PC-9 (cell line): ENCODE data around the gene AOPEP. TPM values are rescaled to one million over a fixed set of nuclear protein-coding genes. Genes with fewer than 3 reads are reported as not detected.

Source experiments
- BruUV-seq: library from RNA; stranded (reverse); fragments of 400-500 nt; replicated peaks from 2 replicates; lab custom pipeline; 2021; lab: Mats Ljungman, UMichigan
- CTCF ChIA-PET: fragments of 300-600 bp; sonication (Branson Sonifier 250); formaldehyde crosslinking; loops from one replicate; lab custom pipeline; 2022; ENCODE audit warnings: antibody characterized with exemption; lab: Charles Lee
- POLR2A ChIA-PET: fragments of 300-600 bp; sonication (Branson Sonifier 250); formaldehyde crosslinking; loops from one replicate; lab custom pipeline; 2022; ENCODE audit warnings: antibody characterized with exemption; ENCODE audit not compliant: unreplicated experiment; lab: Charles Lee
- DNase-seq, 2 experiments: peaks; one replicate each; pipeline versions ENCODE4 v3.0.0 to v3.0.0-alpha.2; 2015 to 2022; ENCODE audit warnings: mixed read lengths in 1 of 2
- H2AFZ ChIP-seq: fragments of 200-600 bp; sonication (generic); 2 replicates; pipeline ENCODE4 v1.8.1; 2017; ENCODE audit warnings: antibody characterized with exemption
- H3F3A ChIP-seq: fragments of 200-600 bp; sonication (generic); 2 replicates; pipeline ENCODE4 v1.8.1; 2017; ENCODE audit warnings: antibody characterized with exemption, mild to moderate bottlenecking, low read depth; ENCODE audit not compliant: insufficient read depth
- H3K27ac ChIP-seq: fragments of 200-600 bp; sonication (generic); 2 replicates; pipeline ENCODE4 v1.6.1; 2016; ENCODE audit warnings: mixed run types
- H3K27me3 ChIP-seq: fragments of 200-600 bp; sonication (generic); 2 replicates; pipeline ENCODE4 v1.6.1; 2016; ENCODE audit warnings: low read depth, mixed run types; ENCODE audit not compliant: insufficient read depth
- H3K36me3 ChIP-seq: fragments of 200-600 bp; sonication (generic); 2 replicates; pipeline ENCODE4 v1.6.1; 2016; ENCODE audit warnings: low read depth, mixed run types
- H3K4me1 ChIP-seq: fragments of 200-600 bp; sonication (generic); replicated peaks from 2 replicates; pipeline ENCODE4 v1.6.1; 2016; ENCODE audit warnings: mixed run types; ENCODE audit not compliant: insufficient read depth
- H3K4me2 ChIP-seq: fragments of 200-600 bp; sonication (generic); 2 replicates; pipeline ENCODE4 v1.6.1; 2017; ENCODE audit warnings: mixed run types
- H3K4me3 ChIP-seq: fragments of 200-600 bp; sonication (generic); 2 replicates; pipeline ENCODE4 v1.6.1; 2016; ENCODE audit warnings: mixed run types
- H3K79me2 ChIP-seq: fragments of 200-600 bp; sonication (generic); 2 replicates; pipeline ENCODE4 v1.6.1; 2017; ENCODE audit warnings: low read depth, mixed run types
- H3K9me2 ChIP-seq: fragments of 200-600 bp; sonication (generic); 2 replicates; pipeline ENCODE4 v1.8.1; 2017; ENCODE audit warnings: mild to moderate bottlenecking; ENCODE audit not compliant: insufficient read depth
- H3K9me3 ChIP-seq: fragments of 200-600 bp; sonication (generic); 2 replicates; pipeline ENCODE4 v1.8.1; 2016; ENCODE audit warnings: low read depth; ENCODE audit not compliant: insufficient read depth
- H4K20me1 ChIP-seq: fragments of 200-600 bp; sonication (generic); 2 replicates; pipeline ENCODE4 v1.8.1; 2017; ENCODE audit not compliant: insufficient read depth
- CTCF ChIP-seq: fragments of 200-600 bp; sonication (generic); conservative IDR thresholded peaks from 2 replicates; pipeline ENCODE4 v1.6.1; 2017; ENCODE audit warnings: mixed run types, antibody characterized with exemption, mild to moderate bottlenecking, moderate library complexity
- EZH2 ChIP-seq: fragments of 200-600 bp; sonication (generic); IDR thresholded peaks from 2 replicates; pipeline ENCODE4 v1.8.0; 2017; ENCODE audit warnings: antibody characterized with exemption, low read depth
- intact Hi-C: fragments of 100-400 bp; cut with micrococcal nuclease; formaldehyde crosslinking; loops from one replicate; pipeline ENCODE4 v1.10.0; 2022; ENCODE audit not compliant: unreplicated experiment
- total RNA-seq: library from RNA; stranded (reverse); gene quantifications from 2 replicates; pipeline ENCODE4 v1.2.3, GENCODE V29; 2021

Gene AOPEP
- total RNA-seq, 1 experiment from 2014 or later, result 90.0 TPM

GRCh38 chr9:94985649-94986048, 259.1 kb downstream of the AOPEP start:
- ChIA-PET CTCF (no interaction called here), POLR2A (no interaction called here)
- H3K4me1 ChIP-seq, result no peaks in the 10 kb centered on the region
- no peaks in the 10 kb centered on the region for H3K9me2 ChIP-seq
- no peak for TF ChIP-seq CTCF
- TF ChIP-seq EZH2, result no peak
- H3K4me3 ChIP-seq, result no peak overlapping the region
- H2AFZ ChIP-seq, result no peak overlapping the region
- no TSS peak for BruUV-seq
- DNase-seq, result no peak
- no peaks in the 10 kb centered on the region for H3K27me3 ChIP-seq
- H3K79me2 ChIP-seq, result no peaks in the 10 kb centered on the region
- intact Hi-C loops, result no loop called here
- no peak overlapping the region for H3K27ac ChIP-seq
- no peaks in the 10 kb centered on the region for H3K36me3 ChIP-seq
- H3K4me2 ChIP-seq, result no peak overlapping the region
- 0 out of 2 replicates have a peak, but pooled peaks cover 4% of the 10 kb centered on the region for H3F3A ChIP-seq
- no peaks in the 10 kb centered on the region for H4K20me1 ChIP-seq
- H3K9me3 ChIP-seq, result no peaks in the 10 kb centered on the region

GRCh38 chr9:94987731-94988130, 261.2 kb downstream of the AOPEP start:
- Histone ChIP-seq H3K27ac (no peak overlapping the region), H3K27me3 (no peaks in the 10 kb centered on the region), H3K4me2 (no peak overlapping the region), H4K20me1 (no peaks in the 10 kb centered on the region), H3K9me2 (no peaks in the 10 kb centered on the region), H2AFZ (no peak overlapping the region), H3K9me3 (no peaks in the 10 kb centered on the region), H3K79me2 (no peaks in the 10 kb centered on the region), H3F3A (no peaks in the 10 kb centered on the region), H3K4me1 (no peaks in the 10 kb centered on the region), H3K36me3 (no peaks in the 10 kb centered on the region), H3K4me3 (no peak overlapping the region)
- TF ChIP-seq CTCF (no peak), EZH2 (no peak)
- no peak for DNase-seq
- POLR2A ChIA-PET, result no interaction called here
- intact Hi-C loops, result no loop called here
- CTCF ChIA-PET, result no interaction called here
- no TSS peak for BruUV-seq

GRCh38 chr9:94990897-94991561, 264.5 kb downstream of the AOPEP start:
- Histone ChIP-seq H3K79me2 (no peaks in the 10 kb centered on the region), H3F3A (no peaks in the 10 kb centered on the region), H3K9me3 (no peaks in the 10 kb centered on the region), H3K4me3 (no peak overlapping the region), H2AFZ (no peak overlapping the region), H4K20me1 (no peaks in the 10 kb centered on the region), H3K9me2 (no peaks in the 10 kb centered on the region), H3K4me2 (no peak overlapping the region), H3K4me1 (no peaks in the 10 kb centered on the region), H3K27me3 (no peaks in the 10 kb centered on the region), H3K36me3 (no peaks in the 10 kb centered on the region), H3K27ac (no peak overlapping the region)
- TF ChIP-seq EZH2, result no peak
- TF ChIP-seq CTCF, result no peak
- CTCF ChIA-PET, result no interaction called here
- no peak for DNase-seq
- intact Hi-C loops, result no loop called here
- BruUV-seq, result no TSS peak
- POLR2A ChIA-PET, result interaction anchor here (0.6 kb wide), 1 partner anchor 11 kb away, joined by 9 read pairs; no protein-coding TSS in a partner anchor
